Right forelimb (tissue), 1 donor: ENCODE results near the gene WDFY3.

Experiments
- DNase-seq: peaks from one replicate; pipeline ENCODE4 v3.0.0-alpha.2; 2018

The WDFY3 gene

GRCh38 chr4:84790769-84791565 lies 175.5 kb downstream of the WDFY3 start:
- no peak for DNase-seq

- no peak for DNase-seq
Observed at GRCh38 chr4:84786478-84786877, 180.0 kb downstream of the WDFY3 start.

- no peak for DNase-seq
Observed at GRCh38 chr4:84782517-84782916, 184.0 kb downstream of the WDFY3 start.

GRCh38 chr4:84780719-84781118 lies 185.8 kb downstream of the WDFY3 start:
- no peak for DNase-seq

GRCh38 chr4:84778041-84778440 lies 188.4 kb downstream of the WDFY3 start:
- no peak for DNase-seq

- no peak for DNase-seq
Observed at GRCh38 chr4:84767168-84767567, 199.3 kb downstream of the WDFY3 start.

GRCh38 chr4:84753321-84753972 lies 213.0 kb downstream of the WDFY3 start:
- no peak for DNase-seq

- no peak for DNase-seq
Observed at GRCh38 chr4:84751707-84752106, 214.8 kb downstream of the WDFY3 start.

GRCh38 chr4:84750960-84751283 lies 215.6 kb downstream of the WDFY3 start:
- no peak for DNase-seq

GRCh38 chr4:84750260-84750959 lies 216.1 kb downstream of the WDFY3 start:
- DNase-seq: no peak

- no peak for DNase-seq
Observed at GRCh38 chr4:84740057-84740456, 226.4 kb downstream of the WDFY3 start.

- DNase-seq: no peak
Observed at GRCh38 chr4:84738622-84739021, 227.9 kb downstream of the WDFY3 start.

- DNase-seq: no peak
Observed at GRCh38 chr4:84737656-84738055, 228.8 kb downstream of the WDFY3 start.

- DNase-seq: no peak
Observed at GRCh38 chr4:84734037-84734436, 232.5 kb downstream of the WDFY3 start.

- DNase-seq: no peak
Observed at GRCh38 chr4:84733343-84734033, 233.0 kb downstream of the WDFY3 start.

GRCh38 chr4:84730375-84730774 lies 236.1 kb downstream of the WDFY3 start:
- no peak for DNase-seq

- DNase-seq: no peak
Observed at GRCh38 chr4:84727491-84727890, 239.0 kb downstream of the WDFY3 start.

- no peak for DNase-seq
Observed at GRCh38 chr4:84726356-84726755, 240.1 kb downstream of the WDFY3 start.

GRCh38 chr4:84722720-84723119 lies 243.8 kb downstream of the WDFY3 start:
- DNase-seq: no peak

GRCh38 chr4:84719115-84719514 lies 247.4 kb downstream of the WDFY3 start:
- no peak for DNase-seq

GRCh38 chr4:84718699-84719098 lies 247.8 kb downstream of the WDFY3 start:
- no peak for DNase-seq

GRCh38 chr4:84710548-84710947 lies 255.9 kb downstream of the WDFY3 start:
- DNase-seq: no peak

- DNase-seq: no peak
Observed at GRCh38 chr4:84708406-84709135, 257.9 kb downstream of the WDFY3 start.
